ENCODE data around the gene PSMA3. TPM values are rescaled to one million over a fixed set of nuclear protein-coding genes. Genes with fewer than 3 reads are reported as not detected.
A peak's percentile ranks its signal among the peaks of the same experiment; 100 is the strongest.

PSMA3 gene
- 100 to 1,000 TPM; 107 to 120 (median 115) TPM for total RNA-seq
- 65.6 TPM for total RNA-seq (2013)

DNA sequence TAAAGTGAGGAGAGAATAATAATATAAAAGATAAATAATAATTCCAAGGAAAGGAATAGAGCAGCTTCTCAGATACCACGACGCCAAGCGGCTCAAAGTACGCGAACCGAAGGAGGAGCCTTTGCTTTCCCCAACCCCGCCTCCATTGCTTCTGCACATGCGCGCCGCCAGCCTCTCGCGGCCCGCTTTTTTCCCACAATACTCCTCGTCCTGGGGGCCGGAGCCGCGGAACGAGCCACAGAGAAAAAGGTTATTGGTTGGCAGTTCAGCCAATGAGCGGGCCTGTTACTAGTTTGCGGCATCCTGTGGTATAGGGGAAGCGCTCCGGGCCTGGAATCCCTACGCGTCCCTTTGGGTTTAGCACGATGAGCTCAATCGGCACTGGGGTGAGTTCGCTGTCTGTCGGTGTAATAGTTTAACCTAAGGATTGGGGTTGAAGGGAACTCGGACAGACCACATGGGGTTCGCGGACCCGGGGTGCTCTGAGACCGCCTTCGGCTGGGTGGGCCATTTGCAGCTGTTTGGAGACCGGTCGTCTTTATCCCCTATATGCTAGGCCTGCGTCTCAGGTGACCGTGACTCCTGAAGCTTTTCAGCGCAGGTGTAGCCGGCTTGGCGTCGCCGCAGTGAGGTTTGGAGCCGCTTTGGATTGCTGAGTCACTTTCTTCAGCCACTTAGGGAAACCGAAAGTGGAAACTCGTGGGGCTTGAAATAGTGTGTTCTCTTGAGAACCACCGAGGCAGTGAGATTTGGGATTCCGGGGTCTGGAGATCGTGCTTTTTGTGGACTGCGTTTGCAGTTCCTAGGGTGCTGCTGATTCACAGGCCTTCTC lies at the start of gene PSMA3:
Gene PSMA3, plus strand, starts transcription at position 288 of the 832 bp plus-strand sequence. Its CDS starts 78 bp downstream, at position 366.
- Mint-ChIP-seq H3K27me3 (ENCODE audit: low read depth in 2 of 2) (no peaks in the 10 kb centered on the region), H3K9me3 (no peaks in the 10 kb centered on the region), H3K4me1 (peaks cover 29 to 35% of the 10 kb centered on the region in 2 donors), H3K4me3 (peak within 1 kb of the TSS; percentile 99), H3K36me3 (no peaks in the 10 kb centered on the region), H3K27ac (peak within 1 kb of the TSS; percentile 95 to 99)
- peak within 1 kb of the TSS; percentile 94 for H3K27ac ChIP-seq (ENCODE audit: low read length)
- ATAC-seq (peak; percentile 88 to 97 (median 92)), DNase-seq (peak; percentile 97 to 98)
- TF ChIP-seq, protein P1, sequence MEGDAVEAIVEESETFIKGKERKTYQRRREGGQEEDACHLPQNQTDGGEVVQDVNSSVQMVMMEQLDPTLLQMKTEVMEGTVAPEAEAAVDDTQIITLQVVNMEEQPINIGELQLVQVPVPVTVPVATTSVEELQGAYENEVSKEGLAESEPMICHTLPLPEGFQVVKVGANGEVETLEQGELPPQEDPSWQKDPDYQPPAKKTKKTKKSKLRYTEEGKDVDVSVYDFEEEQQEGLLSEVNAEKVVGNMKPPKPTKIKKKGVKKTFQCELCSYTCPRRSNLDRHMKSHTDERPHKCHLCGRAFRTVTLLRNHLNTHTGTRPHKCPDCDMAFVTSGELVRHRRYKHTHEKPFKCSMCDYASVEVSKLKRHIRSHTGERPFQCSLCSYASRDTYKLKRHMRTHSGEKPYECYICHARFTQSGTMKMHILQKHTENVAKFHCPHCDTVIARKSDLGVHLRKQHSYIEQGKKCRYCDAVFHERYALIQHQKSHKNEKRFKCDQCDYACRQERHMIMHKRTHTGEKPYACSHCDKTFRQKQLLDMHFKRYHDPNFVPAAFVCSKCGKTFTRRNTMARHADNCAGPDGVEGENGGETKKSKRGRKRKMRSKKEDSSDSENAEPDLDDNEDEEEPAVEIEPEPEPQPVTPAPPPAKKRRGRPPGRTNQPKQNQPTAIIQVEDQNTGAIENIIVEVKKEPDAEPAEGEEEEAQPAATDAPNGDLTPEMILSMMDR (IDR thresholded peaks at IDR 0.05) = no peak
- peaks cover 5% of the 10 kb centered on the region for H3K4me1 ChIP-seq (ENCODE audit: control insufficient read depth, insufficient read depth, low read length)
- peaks cover 16% of the 10 kb centered on the region for H3K36me3 ChIP-seq (ENCODE audit: control insufficient read depth, insufficient read depth, low read length)
- peak within 1 kb of the TSS; percentile 88 for H3K4me3 ChIP-seq (ENCODE audit: low read length)
- no peaks in the 10 kb centered on the region for H3K9me3 ChIP-seq (ENCODE audit: control insufficient read depth, insufficient read depth, low read length)
- no peaks in the 10 kb centered on the region for H3K27me3 ChIP-seq (ENCODE audit: control insufficient read depth, insufficient read depth, low read length)
- intact Hi-C loops (cut with micrococcal nuclease) = loop anchor here (1.0 to 10.0 kb wide), 4 partner anchors 44 to 182 kb away; partner anchors contain the start of genes ACTR10, ARID4A, KIAA0586 and TIMM9
- WGBS (ENCODE audit: insufficient coverage) = under 1% methylated on average over 50 of the region's 50 CpGs

DNA sequence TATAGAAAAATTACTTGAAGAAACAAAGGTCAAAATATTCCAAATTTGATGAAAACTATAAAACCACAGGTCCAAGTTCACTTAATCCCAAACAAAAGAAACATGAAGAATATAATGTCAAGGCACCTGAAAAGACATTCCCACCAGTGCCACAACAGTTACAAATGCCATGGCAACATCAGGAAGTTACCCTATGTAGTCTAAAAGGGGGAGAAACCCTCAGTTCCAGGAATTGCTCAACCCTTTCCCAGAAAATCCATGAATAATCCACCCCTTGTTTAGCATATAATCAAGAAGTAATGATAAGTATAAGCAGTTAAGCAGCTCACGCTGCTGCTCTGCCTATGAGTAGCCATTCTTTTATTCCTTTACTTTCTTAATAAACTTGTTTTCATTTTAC lies 48.4 kb upstream of the PSMA3 start:
- H3K27me3 Mint-ChIP-seq (ENCODE audit: low read depth in 2 of 2) = peaks cover 0 to 2% of the 10 kb centered on the region in 2 donors
- H3K36me3 ChIP-seq (ENCODE audit: control insufficient read depth, insufficient read depth, low read length) = no peaks in the 10 kb centered on the region
- H3K27me3 ChIP-seq (ENCODE audit: control insufficient read depth, insufficient read depth, low read length) = peaks cover 2% of the 10 kb centered on the region
- H3K27ac ChIP-seq (ENCODE audit: low read length) = no peak overlapping the region
- H3K9me3 ChIP-seq (ENCODE audit: control insufficient read depth, insufficient read depth, low read length) = no peaks in the 10 kb centered on the region
- 100% methylated on average over 1 of the region's 1 CpG for WGBS (ENCODE audit: insufficient coverage)
- no peaks in the 10 kb centered on the region for H3K9me3 Mint-ChIP-seq
- H3K36me3 Mint-ChIP-seq = no peaks in the 10 kb centered on the region
- H3K4me1 ChIP-seq (ENCODE audit: control insufficient read depth, insufficient read depth, low read length) = peaks cover 17% of the 10 kb centered on the region
- H3K4me3 ChIP-seq (ENCODE audit: low read length) = no peak overlapping the region
- peaks cover 27% of the 10 kb centered on the region in 2 donors for H3K4me1 Mint-ChIP-seq
- DNase-seq = no peak
- intact Hi-C loops (cut with micrococcal nuclease) = no loop called here
- H3K27ac Mint-ChIP-seq = no peak overlapping the region
- peak overlapping the region; percentile 43 for H3K4me3 Mint-ChIP-seq
- TF ChIP-seq, protein P1 (IDR thresholded peaks at IDR 0.05) = no peak
- no peak for ATAC-seq

DNA sequence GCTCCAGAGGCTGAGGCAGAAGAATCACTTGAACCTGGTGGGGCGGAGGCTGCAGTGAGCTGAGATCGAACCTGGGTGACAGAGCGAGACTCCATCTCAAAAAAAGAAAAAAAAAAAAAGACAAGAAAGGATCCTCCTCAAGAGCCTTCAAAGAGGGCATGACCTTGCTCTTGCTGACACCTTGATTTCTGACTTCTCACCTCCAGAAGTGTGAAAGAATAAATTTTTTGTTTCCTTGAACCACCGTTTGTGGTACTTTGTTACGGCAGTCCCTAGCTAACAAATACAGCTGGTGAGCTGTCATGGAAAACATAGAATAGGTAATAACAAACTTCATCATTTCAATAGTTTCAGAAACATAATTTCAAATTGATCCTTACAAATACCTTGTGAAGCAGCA lies 46.6 kb upstream of the PSMA3 start:
- 60% methylated on average over 1 of the region's 5 CpGs for WGBS (ENCODE audit: insufficient coverage)
- H3K4me3 Mint-ChIP-seq = peak overlapping the region; percentile 96
- H3K4me1 ChIP-seq (ENCODE audit: control insufficient read depth, insufficient read depth, low read length) = peaks cover 21% of the 10 kb centered on the region
- no peaks in the 10 kb centered on the region for H3K9me3 Mint-ChIP-seq
- no peaks in the 10 kb centered on the region for H3K9me3 ChIP-seq (ENCODE audit: control insufficient read depth, insufficient read depth, low read length)
- peaks cover 31 to 36% of the 10 kb centered on the region in 2 donors for H3K4me1 Mint-ChIP-seq
- H3K4me3 ChIP-seq (ENCODE audit: low read length) = no peak overlapping the region
- ATAC-seq = peak in 2 of 3 donors; percentile 11 to 19
- H3K27ac ChIP-seq (ENCODE audit: low read length) = peak overlapping the region; percentile 48
- peak overlapping the region; percentile 94 to 98 for H3K27ac Mint-ChIP-seq
- TF ChIP-seq, protein P1 (IDR thresholded peaks at IDR 0.05) = no peak
- intact Hi-C loops (cut with micrococcal nuclease) = loop anchor here (2.0 kb wide), 1 partner anchor 41 kb away; no protein-coding TSS in a partner anchor
- H3K36me3 ChIP-seq (ENCODE audit: control insufficient read depth, insufficient read depth, low read length) = no peaks in the 10 kb centered on the region
- peak in 1 of 2 donors; percentile 62 for DNase-seq
- no peaks in the 10 kb centered on the region for H3K36me3 Mint-ChIP-seq
- no peaks in the 10 kb centered on the region for H3K27me3 ChIP-seq (ENCODE audit: control insufficient read depth, insufficient read depth, low read length)
- H3K27me3 Mint-ChIP-seq (ENCODE audit: low read depth in 2 of 2) = no peaks in the 10 kb centered on the region
